Type B pancreatic cell (in vitro differentiated cells): Measurements from ENCODE around the gene SLC27A2. TPM values are rescaled to one million over a fixed set of nuclear protein-coding genes. Genes with fewer than 3 reads are reported as not detected.

Source experiments
- DNase-seq: peaks from one replicate; pipeline ENCODE4 v3.0.0; 2021; ENCODE audit warnings: mixed read lengths; ENCODE audit not compliant: unreplicated experiment; ENCODE audit errors: extremely low spot score
- H3K27ac Mint-ChIP-seq: 2 replicates; pipeline ENCODE4 v1.8.0; 2021; ENCODE audit warnings: mild to moderate bottlenecking, mixed read lengths
- H3K27me3 Mint-ChIP-seq: 2 replicates; pipeline ENCODE4 v1.8.0; 2021; ENCODE audit warnings: mixed read lengths
- H3K36me3 Mint-ChIP-seq: 2 replicates; pipeline ENCODE4 v1.8.0; 2021; ENCODE audit warnings: mixed read lengths
- H3K4me1 Mint-ChIP-seq: one replicate; pipeline ENCODE4 v1.8.0; 2021; ENCODE audit warnings: mixed read lengths; ENCODE audit not compliant: unreplicated experiment
- H3K4me3 Mint-ChIP-seq: 2 replicates; pipeline ENCODE4 v1.8.0; 2021; ENCODE audit warnings: mild to moderate bottlenecking, mixed read lengths
- H3K9me3 Mint-ChIP-seq: 2 replicates; pipeline ENCODE4 v1.8.0; 2021; ENCODE audit warnings: mixed read lengths
- CTCF ChIP-seq: fragments of 200-600 bp; sonication (generic); conservative IDR thresholded peaks from 2 replicates; pipeline ENCODE4 v1.5.0; 2021; ENCODE audit warnings: antibody characterized with exemption, mild to moderate bottlenecking
- total RNA-seq: library from RNA; stranded (reverse); gene quantifications from 2 replicates; pipeline ENCODE4 v1.2.1, GENCODE V29; 2021; ENCODE audit warnings: low replicate concordance

The SLC27A2 gene
- total RNA-seq, 1 donor from 2014 or later: 5.9 TPM

- peaks cover 10% of the 10 kb centered on the region for H3K9me3 Mint-ChIP-seq
- H3K36me3 Mint-ChIP-seq: no peaks in the 10 kb centered on the region
- no peaks in the 10 kb centered on the region for H3K4me1 Mint-ChIP-seq
- H3K27me3 Mint-ChIP-seq: peaks cover 51% of the 10 kb centered on the region
- no peak overlapping the region for H3K27ac Mint-ChIP-seq
- no peak for TF ChIP-seq CTCF
- DNase-seq: no peak
- H3K4me3 Mint-ChIP-seq: no peak overlapping the region
These were observed 5.1 kb upstream of the SLC27A2 start for GRCh38 chr15:50176869-50177268.

- Mint-ChIP-seq H3K27me3 (peaks cover 73% of the 10 kb centered on the region), H3K4me3 (peak overlapping the region; percentile 83)
These were observed 1.9 kb upstream of the SLC27A2 start for GRCh38 chr15:50180091-50180490.

GRCh38 chr15:50180582-50180981 lies 1.4 kb upstream of the SLC27A2 start:
- Mint-ChIP-seq H3K9me3 (no peaks in the 10 kb centered on the region), H3K4me1 (peaks cover 4% of the 10 kb centered on the region), H3K36me3 (no peaks in the 10 kb centered on the region), H3K4me3 (peak overlapping the region; percentile 83), H3K27me3 (peaks cover 69% of the 10 kb centered on the region), H3K27ac (no peak overlapping the region)
- no peak for DNase-seq
- no peak for TF ChIP-seq CTCF

More at GRCh38 chr15:50180091-50180490, 1.9 kb upstream of the SLC27A2 start:
- peaks cover 4% of the 10 kb centered on the region for H3K4me1 Mint-ChIP-seq
- H3K27ac Mint-ChIP-seq: no peak overlapping the region
- DNase-seq: no peak
- H3K9me3 Mint-ChIP-seq: no peaks in the 10 kb centered on the region
- TF ChIP-seq CTCF: no peak
- no peaks in the 10 kb centered on the region for H3K36me3 Mint-ChIP-seq

- peak overlapping the region; percentile 83 for H3K4me3 Mint-ChIP-seq
- no peak overlapping the region for H3K27ac Mint-ChIP-seq
- H3K36me3 Mint-ChIP-seq: no peaks in the 10 kb centered on the region
- H3K4me1 Mint-ChIP-seq: peaks cover 4% of the 10 kb centered on the region
- no peak for DNase-seq
- no peaks in the 10 kb centered on the region for H3K9me3 Mint-ChIP-seq
- peaks cover 69% of the 10 kb centered on the region for H3K27me3 Mint-ChIP-seq
- TF ChIP-seq CTCF: no peak
These were observed 611 bp upstream of the SLC27A2 start for GRCh38 chr15:50181201-50181968.

GRCh38 chr15:50182219-50183013 lies 420 bp downstream of the SLC27A2 start:
- peak; percentile 74 for DNase-seq

More at GRCh38 chr15:50182219-50183013, 420 bp downstream of the SLC27A2 start:
- Mint-ChIP-seq H3K27me3 (peaks cover 59% of the 10 kb centered on the region), H3K4me3 (peak overlapping the region; percentile 94), H3K9me3 (no peaks in the 10 kb centered on the region), H3K4me1 (peaks cover 4% of the 10 kb centered on the region), H3K36me3 (no peaks in the 10 kb centered on the region), H3K27ac (peak overlapping the region; percentile 53)
- TF ChIP-seq CTCF: no peak
